ENCODE measurements around the gene NUP210L.

NUP210L gene

DNA sequence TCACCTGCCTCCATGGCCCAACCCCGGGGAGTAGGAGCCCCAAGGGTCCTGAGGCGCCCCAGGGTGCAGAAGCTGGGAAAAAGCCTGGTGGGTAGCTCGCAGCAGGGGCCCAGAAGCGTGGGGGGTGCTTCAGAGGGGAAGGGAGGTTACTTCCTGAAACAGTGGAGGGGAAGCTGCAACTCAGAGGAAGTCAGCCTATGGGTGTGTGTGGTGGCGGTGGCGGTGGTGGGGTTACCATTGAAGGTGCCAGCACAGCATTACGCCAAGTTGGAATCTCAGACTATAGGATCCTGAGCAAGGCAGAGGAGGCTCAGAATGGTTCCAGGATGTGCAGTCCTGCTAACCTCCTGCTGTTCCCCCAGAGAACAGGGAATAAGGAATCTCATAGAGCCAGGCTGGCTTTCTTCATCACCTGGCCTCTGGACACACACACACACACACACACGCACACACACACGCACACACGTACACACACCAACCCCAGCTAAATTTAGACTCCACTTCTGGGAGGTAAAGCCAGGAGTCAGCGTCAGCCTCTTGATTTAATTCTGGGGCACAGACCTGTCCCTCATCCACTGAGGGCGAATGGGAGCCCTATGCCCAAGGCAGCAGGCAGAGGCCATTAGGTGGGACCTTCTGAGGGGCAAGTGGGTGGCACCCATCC, 209.6 kb downstream of the NUP210L start:
- peak; percentile 62 for DNase-seq (ENCODE audit: low read depth, low spot score)

GRCh38 chr1:153944827-153945117, 210.1 kb downstream of the NUP210L start:
- DNase-seq (ENCODE audit: low read depth, low spot score): no peak

DNA sequence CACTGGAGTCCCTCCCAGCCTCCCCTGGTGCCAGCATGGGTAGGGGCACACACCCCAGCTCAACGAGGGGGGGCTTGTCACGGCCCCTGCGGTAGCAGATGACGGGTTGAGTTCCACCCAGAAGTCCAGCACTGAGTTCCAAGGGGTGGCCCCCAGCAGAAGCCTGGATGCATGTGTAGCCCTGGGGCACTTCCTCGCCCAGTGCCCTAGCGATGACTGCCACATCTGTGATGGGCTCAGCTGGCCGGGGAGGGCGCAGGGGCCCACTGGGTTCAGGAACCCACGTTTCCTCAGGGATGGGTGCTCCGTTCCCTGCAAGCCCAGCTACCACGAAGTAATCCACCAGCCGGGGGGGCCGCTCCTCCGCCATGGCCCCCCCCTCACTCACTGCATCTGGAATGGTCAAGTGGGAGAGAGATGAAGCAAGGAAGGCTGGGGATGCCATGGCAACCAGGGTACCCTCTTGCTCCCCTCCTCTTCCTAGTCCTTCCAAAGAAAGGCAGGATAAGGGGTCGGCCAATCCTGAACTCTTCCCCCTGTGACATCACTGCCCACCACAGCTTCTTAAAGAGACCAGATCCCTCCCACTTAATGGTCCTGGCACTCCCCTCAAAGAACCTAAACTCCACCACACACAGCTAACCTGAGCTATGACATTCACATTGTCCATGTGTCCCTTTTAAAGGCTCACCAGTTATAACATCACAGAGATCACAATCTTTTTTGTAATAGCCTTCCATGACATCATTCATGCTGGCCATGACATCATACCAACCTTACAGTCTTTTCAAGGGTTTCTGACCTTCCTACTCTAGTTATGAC, 210.7 kb downstream of the NUP210L start:
- no peak for DNase-seq (ENCODE audit: low read depth, low spot score)

GRCh38 chr1:153942766-153943549, 211.9 kb downstream of the NUP210L start:
- DNase-seq (ENCODE audit: low read depth, low spot score): no peak

All from astrocyte of the hippocampus (primary cell).